HEK293 (cell line): ENCODE results near the gene SPINDOC.

Experiments
- CTCF ChIA-PET: fragments of 350-600 bp; formaldehyde crosslinking; extraction: SDS; loops from one replicate; lab custom pipeline; 2021; ENCODE audit warnings: antibody characterized with exemption; lab: Yijun Ruan, JAX
- POLR2A ChIA-PET: fragments of 300-600 bp; formaldehyde crosslinking; extraction: SDS; loops from one replicate; lab custom pipeline; 2020; ENCODE audit warnings: antibody characterized with exemption, inconsistent platforms; lab: Yijun Ruan, JAX
- H3K27ac ChIP-seq: fragments of 200-500 bp; sonication (Bioruptor generic); 2 replicates; pipeline ENCODE4 v1.5.1; 2014; ENCODE audit warnings: low read depth, low read length, control low read depth, inconsistent platforms; ENCODE audit errors: extremely low read depth
- H3K36me3 ChIP-seq, 2 experiments: fragments of 200-500 bp in 1 of 2; sonication (Bioruptor generic) in 1 of 2; 1 replicate in 1 of 2; 2 replicates in 1 of 2; pipeline ENCODE4 v1.5.1; 2014 to 2017; ENCODE audit warnings: inconsistent platforms in 2 of 2, low read length in 2 of 2; ENCODE audit not compliant: control insufficient read depth in 2 of 2, insufficient read depth in 1 of 2
- H3K4me1 ChIP-seq: fragments of 200-500 bp; sonication (Bioruptor generic); 2 replicates; pipeline ENCODE4 v1.5.1; 2014; ENCODE audit warnings: mild to moderate bottlenecking, low read length, inconsistent platforms; ENCODE audit not compliant: control insufficient read depth, insufficient read depth
- H3K4me3 ChIP-seq: 2 replicates; pipeline ENCODE4 v1.5.1; 2011; ENCODE audit warnings: low read depth, mild to moderate bottlenecking, control low read depth, low read length, moderate library complexity
- H3K9me3 ChIP-seq: fragments of 200-500 bp; sonication (Bioruptor generic); 2 replicates; pipeline ENCODE4 v1.5.1; 2014; ENCODE audit warnings: low read depth, low read length, inconsistent platforms; ENCODE audit not compliant: control insufficient read depth, insufficient read depth
- INSM2 ChIP-seq: fragments of 450-650 bp; formaldehyde crosslinking; IDR thresholded peaks from 2 replicates; pipeline ENCODE4 v1.5.1; 2016; ENCODE audit warnings: missing biosample characterization, missing genetic modification characterization
- OSR2 ChIP-seq: fragments of 450-650 bp; formaldehyde crosslinking; IDR thresholded peaks from 2 replicates; pipeline ENCODE4 v1.5.1; 2016; ENCODE audit warnings: missing biosample characterization, missing genetic modification characterization
- PRDM4 ChIP-seq: fragments of 450-650 bp; formaldehyde crosslinking; IDR thresholded peaks from 2 replicates; pipeline ENCODE4 v1.5.1; 2017; ENCODE audit warnings: missing biosample characterization, missing genetic modification characterization
- RBAK ChIP-seq: fragments of 450-650 bp; formaldehyde crosslinking; IDR thresholded peaks from 2 replicates; pipeline ENCODE4 v1.5.1; 2016; ENCODE audit warnings: missing biosample characterization, missing genetic modification characterization
- SP3 ChIP-seq: fragments of 450-650 bp; formaldehyde crosslinking; IDR thresholded peaks from 2 replicates; pipeline ENCODE4 v1.5.1; 2016; ENCODE audit warnings: missing biosample characterization, missing genetic modification characterization
- ZBTB7A ChIP-seq: fragments of 450-650 bp; formaldehyde crosslinking; IDR thresholded peaks from 2 replicates; pipeline ENCODE4 v1.5.1; 2016; ENCODE audit warnings: low read depth, missing biosample characterization, missing genetic modification characterization
- ZNF10 ChIP-seq: fragments of 450-650 bp; formaldehyde crosslinking; IDR thresholded peaks from 2 replicates; pipeline ENCODE4 v1.5.1; 2017; ENCODE audit warnings: missing biosample characterization, missing genetic modification characterization
- ZNF266 ChIP-seq: fragments of 450-650 bp; formaldehyde crosslinking; IDR thresholded peaks from 2 replicates; pipeline ENCODE4 v1.5.1; 2016; ENCODE audit warnings: missing biosample characterization, missing genetic modification characterization, low read depth
- ZNF335 ChIP-seq: fragments of 450-650 bp; formaldehyde crosslinking; conservative IDR thresholded peaks from 2 replicates; pipeline ENCODE4 v1.5.1; 2016; ENCODE audit warnings: missing biosample characterization, missing genetic modification characterization
- ZNF366 ChIP-seq: fragments of 450-650 bp; formaldehyde crosslinking; conservative IDR thresholded peaks from 2 replicates; pipeline ENCODE4 v1.5.1; 2016; ENCODE audit warnings: missing biosample characterization, missing genetic modification characterization
- ZNF423 ChIP-seq: fragments of 450-650 bp; formaldehyde crosslinking; IDR thresholded peaks from 2 replicates; pipeline ENCODE4 v1.5.1; 2016; ENCODE audit warnings: missing biosample characterization, missing genetic modification characterization
- ZNF664 ChIP-seq: fragments of 450-650 bp; formaldehyde crosslinking; IDR thresholded peaks from 2 replicates; pipeline ENCODE4 v1.5.1; 2016; ENCODE audit warnings: missing biosample characterization, missing genetic modification characterization
- TF ChIP-seq, protein P1 (sequence below): fragments of 450-650 bp; formaldehyde crosslinking; IDR thresholded peaks from 2 replicates; pipeline ENCODE4 v1.5.1; 2016; ENCODE audit warnings: missing biosample characterization, missing genetic modification characterization, low read depth
- TF ChIP-seq, protein P2 (sequence below): fragments of 450-650 bp; formaldehyde crosslinking; IDR thresholded peaks from 2 replicates; pipeline ENCODE4 v1.5.1; 2017; ENCODE audit warnings: missing biosample characterization, missing genetic modification characterization

The SPINDOC gene

DNA sequence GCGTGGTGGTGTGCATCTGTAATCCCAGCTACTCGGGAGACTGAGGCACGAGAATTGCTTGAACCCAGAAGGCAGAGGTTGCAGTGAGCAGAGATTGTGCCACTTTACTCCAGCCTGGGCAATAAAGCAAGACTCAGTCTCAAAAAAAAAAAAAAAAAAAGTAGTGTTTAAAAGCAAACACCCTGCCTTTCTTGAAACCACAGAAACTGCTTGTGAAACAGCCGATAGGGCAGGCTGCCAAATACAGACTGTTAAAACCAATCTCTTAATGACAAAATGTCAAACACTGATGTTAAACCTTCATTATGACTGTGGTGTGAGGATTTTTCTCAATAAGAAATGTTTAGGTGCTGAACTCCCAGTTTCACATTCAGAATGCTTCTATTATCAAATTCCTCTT is 53.0 kb downstream of the SPINDOC start (continued):
- no peak for TF ChIP-seq INSM2
- no peak for TF ChIP-seq ZBTB7A
- TF ChIP-seq PRDM4 = peak; percentile 97
- TF ChIP-seq SP3 (tag by site-specific recombination) = no peak
- TF ChIP-seq, protein P1, sequence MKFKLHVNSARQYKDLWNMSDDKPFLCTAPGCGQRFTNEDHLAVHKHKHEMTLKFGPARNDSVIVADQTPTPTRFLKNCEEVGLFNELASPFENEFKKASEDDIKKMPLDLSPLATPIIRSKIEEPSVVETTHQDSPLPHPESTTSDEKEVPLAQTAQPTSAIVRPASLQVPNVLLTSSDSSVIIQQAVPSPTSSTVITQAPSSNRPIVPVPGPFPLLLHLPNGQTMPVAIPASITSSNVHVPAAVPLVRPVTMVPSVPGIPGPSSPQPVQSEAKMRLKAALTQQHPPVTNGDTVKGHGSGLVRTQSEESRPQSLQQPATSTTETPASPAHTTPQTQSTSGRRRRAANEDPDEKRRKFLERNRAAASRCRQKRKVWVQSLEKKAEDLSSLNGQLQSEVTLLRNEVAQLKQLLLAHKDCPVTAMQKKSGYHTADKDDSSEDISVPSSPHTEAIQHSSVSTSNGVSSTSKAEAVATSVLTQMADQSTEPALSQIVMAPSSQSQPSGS (tag by site-specific recombination) = no peak
- no peak for TF ChIP-seq ZNF423 (tag by site-specific recombination)
- peak; percentile 39 for TF ChIP-seq OSR2 (tag by site-specific recombination)
- TF ChIP-seq ZNF366 (tag by site-specific recombination) = no peak

- ChIA-PET CTCF (interaction anchor here (1.1 to 1.4 kb wide), 2 partner anchors 11 to 78 kb away, joined by 3 to 6 read pairs; no protein-coding TSS in a partner anchor), POLR2A (interaction anchor here (1.6 kb wide), 1 partner anchor 29 kb away, joined by 5 read pairs; the partner anchor contains the start of gene MARK2)
- Histone ChIP-seq H3K9me3 (no peaks in the 10 kb centered on the region), H3K27ac (no peak overlapping the region), H3K36me3 (no peaks in the 10 kb centered on the region), H3K4me1 (peaks cover 20% of the 10 kb centered on the region), H3K4me3 (no peak overlapping the region)
- TF ChIP-seq RBAK (no peak), ZNF266 (no peak)
- TF ChIP-seq, protein P2, sequence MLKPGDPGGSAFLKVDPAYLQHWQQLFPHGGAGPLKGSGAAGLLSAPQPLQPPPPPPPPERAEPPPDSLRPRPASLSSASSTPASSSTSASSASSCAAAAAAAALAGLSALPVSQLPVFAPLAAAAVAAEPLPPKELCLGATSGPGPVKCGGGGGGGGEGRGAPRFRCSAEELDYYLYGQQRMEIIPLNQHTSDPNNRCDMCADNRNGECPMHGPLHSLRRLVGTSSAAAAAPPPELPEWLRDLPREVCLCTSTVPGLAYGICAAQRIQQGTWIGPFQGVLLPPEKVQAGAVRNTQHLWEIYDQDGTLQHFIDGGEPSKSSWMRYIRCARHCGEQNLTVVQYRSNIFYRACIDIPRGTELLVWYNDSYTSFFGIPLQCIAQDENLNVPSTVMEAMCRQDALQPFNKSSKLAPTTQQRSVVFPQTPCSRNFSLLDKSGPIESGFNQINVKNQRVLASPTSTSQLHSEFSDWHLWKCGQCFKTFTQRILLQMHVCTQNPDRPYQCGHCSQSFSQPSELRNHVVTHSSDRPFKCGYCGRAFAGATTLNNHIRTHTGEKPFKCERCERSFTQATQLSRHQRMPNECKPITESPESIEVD (tag by site-specific recombination) = 0 out of 2 replicates have a peak, but pooled peaks have one; percentile 22
Measured at GRCh38 chr11:63867511-63867910, 54.3 kb downstream of the SPINDOC start.

DNA sequence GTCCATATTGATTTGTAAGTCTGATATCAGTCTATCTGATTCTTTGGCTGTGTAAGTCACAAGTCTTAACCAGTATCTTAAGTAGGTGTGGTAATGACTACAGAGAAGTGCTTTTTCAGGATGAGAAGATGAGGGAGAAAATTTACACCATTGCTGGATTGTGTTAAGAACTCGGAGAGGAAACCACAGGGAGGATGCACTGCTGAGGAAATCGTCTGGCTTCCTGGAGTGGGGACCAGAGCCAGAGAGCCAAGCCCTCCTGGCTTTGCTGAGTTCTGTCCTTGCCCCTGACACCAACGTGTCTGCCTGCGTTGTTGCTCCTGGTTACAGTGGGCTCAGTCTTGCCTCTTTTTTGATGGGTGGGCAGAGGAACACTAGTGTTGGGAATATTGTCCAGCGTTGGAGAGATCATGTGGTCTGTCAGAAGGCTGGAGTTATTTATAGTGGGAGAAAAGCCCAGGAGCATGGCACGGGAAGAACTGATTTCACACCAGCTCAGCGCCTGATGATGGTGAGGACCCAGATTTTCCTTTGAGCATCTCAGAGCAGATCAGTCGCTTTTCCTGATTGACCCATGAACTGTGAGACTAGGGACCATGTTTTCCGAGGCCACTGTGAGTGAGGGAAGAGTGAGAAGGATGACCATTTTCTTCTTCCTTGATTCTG is 55.3 kb downstream of the SPINDOC start:
- Histone ChIP-seq H3K36me3 (no peaks in the 10 kb centered on the region), H3K4me3 (no peak overlapping the region), H3K9me3 (no peaks in the 10 kb centered on the region), H3K4me1 (peaks cover 24% of the 10 kb centered on the region), H3K27ac (no peak overlapping the region)
- ChIA-PET CTCF (interaction anchor here (0.7 to 2.5 kb wide), 3 partner anchors 12 to 78 kb away, joined by 3 to 10 read pairs (median 3); no protein-coding TSS in a partner anchor), POLR2A (interaction anchor here (0.5 kb wide), 1 partner anchor 24 kb away, joined by 5 read pairs; no protein-coding TSS in a partner anchor)
- no peak for TF ChIP-seq ZNF335
- TF ChIP-seq ZNF10 (tag by site-specific recombination) = peak; percentile 54; the same call in 1 of the 2 replicates
- TF ChIP-seq ZNF664 (tag by site-specific recombination) = no peak
